Left forelimb (tissue), 1 donor: ENCODE measurements around the gene COL23A1.

Experiments
- DNase-seq: peaks from one replicate; pipeline ENCODE4 v3.0.0-alpha.2; 2018; ENCODE audit warnings: low spot score

COL23A1 gene

DNA sequence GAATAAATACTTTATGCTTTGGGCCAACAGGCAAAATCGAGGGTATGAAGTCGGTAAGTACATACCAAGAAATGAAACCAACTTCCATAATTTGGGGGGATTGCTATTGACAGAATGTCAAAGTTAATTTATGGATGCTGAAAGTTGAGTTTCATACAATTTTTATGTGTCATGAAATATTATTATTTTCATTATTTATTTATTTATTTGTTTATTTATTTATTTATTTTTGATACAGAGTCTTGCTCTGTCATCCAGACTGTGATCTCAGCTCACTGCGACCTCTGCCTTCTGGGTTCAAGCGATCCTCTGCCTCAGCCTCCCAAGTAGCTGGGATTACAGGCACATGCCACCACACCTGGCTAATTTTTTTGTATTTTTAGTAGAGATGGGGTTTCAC is 398.5 kb downstream of the COL23A1 start:
- DNase-seq: no peak

DNA sequence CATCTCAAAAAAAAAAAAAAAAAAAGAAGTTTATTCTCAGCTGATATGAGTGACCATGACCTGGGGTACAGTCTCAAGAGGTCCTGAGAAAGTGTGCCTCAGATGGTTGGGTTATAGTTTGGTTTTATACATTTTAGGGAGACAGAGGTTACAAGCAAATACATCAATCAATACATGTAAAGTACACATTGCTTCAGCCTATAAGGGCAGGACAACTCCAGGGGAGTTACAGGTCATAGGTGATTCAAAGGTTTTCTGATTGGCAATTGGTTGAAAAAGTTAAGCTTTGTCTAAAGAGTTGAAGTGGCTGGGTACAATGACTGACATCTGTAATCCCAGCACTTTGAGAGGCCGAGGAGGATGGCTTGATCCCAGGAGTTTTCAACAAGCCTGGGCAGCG is 400.8 kb downstream of the COL23A1 start:
- DNase-seq: no peak
